ENCODE results near the gene CRIM1.
A peak's percentile ranks its signal among the peaks of the same experiment; 100 is the strongest.

The CRIM1 gene

DNA sequence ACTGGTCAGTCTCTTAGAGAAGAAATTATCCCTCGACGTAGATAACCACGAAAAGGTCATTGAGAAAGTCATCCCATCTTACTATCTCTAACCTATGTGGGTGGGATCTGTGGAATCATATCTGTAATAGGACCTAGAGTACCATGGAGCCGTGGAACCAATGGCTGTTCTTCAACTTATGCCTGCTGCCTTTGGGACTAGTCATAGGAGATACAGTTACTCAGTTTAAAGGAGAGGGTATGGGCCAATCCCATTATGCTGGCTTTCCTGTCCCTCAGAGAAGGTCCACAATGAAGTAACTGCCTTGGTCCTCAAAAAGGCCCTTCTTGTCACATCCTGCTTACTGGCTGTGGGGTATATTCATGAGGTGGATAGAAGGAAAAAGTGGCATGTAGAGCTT is 164.9 kb downstream of the CRIM1 start:
- DNase-seq (ENCODE audit: low read depth), result no peak

GRCh38 chr2:36523153-36523552 is 167.6 kb downstream of the CRIM1 start:
- DNase-seq (ENCODE audit: low read depth), result no peak

GRCh38 chr2:36525245-36525644 is 169.7 kb downstream of the CRIM1 start:
- DNase-seq (ENCODE audit: low read depth), result no peak

DNA sequence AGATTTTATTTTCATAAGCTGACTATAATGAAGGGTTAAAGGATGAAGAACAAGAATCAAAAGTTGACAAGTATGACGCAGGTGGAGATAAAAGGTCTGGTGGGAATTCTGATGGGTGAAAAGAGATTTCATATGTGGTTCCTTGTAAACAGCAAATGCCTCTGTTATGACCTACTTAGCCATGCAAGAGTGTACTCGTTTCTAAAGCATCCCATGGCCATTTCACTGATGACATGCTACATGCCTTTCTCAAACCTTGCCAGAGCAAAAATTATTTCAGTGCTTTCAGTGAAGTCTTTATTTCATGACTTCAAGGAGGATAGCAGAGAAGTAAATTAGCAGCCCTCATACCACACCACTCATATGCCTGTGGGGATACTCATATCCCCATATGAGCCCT is 170.6 kb downstream of the CRIM1 start:
- DNase-seq (ENCODE audit: low read depth), result no peak

DNA sequence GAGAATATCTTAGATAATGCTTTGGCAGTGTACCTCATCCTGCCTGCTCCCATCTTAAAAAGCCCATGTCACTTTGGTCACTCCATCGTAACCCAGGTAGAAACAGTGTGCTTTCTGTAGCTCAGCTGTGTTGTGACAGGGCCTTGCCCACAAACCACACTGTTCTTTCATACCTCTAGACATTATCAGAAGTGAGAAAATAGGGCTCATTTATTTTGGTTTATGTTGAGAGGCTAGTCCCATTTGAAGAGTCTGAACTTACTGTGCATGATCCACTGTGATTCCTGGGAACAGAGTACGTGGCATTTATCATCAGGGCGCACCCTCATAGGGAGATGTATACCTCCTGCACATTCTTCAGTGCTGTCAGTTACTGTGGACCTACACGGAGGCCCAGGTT is 172.7 kb downstream of the CRIM1 start:
- DNase-seq (ENCODE audit: low read depth), result no peak

GRCh38 chr2:36528766-36529392 is 173.3 kb downstream of the CRIM1 start:
- DNase-seq (ENCODE audit: low read depth), result no peak

- DNase-seq (ENCODE audit: low read depth), result peak; percentile 59
These were observed 174.8 kb downstream of the CRIM1 start for GRCh38 chr2:36530178-36530982.

DNA sequence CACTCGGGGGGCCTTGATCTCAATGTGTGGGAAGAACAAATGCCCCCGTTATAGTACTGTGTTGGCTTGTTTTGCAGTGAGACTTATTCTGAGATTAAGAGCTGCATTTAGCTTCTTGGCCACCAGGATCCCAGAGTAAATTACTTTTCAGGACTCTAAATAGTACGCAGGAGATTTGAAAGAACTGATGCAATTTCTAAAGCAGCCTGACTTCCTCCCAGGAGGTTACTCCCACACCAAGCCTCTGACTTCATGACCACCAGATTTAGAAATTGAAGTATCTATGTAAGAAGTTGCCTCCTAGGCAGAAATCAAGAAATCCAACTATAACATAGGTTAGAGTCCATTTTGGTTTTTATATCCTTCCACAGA is 175.4 kb downstream of the CRIM1 start:
- DNase-seq (ENCODE audit: low read depth), result no peak

DNA sequence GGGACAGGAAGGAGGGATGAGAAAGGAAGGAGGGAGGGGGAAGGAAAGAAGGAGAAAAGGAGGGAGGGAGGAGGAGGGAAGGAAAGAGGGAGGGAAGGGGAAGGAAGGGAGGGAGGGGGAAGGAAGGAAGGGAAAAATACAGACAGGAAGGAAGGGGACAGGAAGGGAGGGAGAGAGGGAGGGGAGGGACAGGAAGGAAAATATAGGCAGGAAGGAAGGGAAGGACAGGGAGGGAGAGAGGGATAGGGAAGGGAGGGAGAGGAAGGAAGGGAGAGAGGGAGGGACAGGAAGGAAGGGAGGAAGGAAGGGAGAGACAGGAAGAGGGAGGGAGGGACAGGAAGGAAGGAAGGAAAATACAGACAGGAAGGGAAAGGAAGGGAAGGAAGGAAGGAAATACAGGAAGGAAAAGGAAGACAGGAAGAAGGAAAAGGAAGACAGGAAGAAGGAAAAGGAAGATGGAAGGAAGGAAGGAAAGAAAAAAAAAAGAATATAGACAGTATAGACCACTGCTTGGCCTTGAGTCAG is 178.8 kb downstream of the CRIM1 start:
- DNase-seq (ENCODE audit: low read depth), result no peak

DNA sequence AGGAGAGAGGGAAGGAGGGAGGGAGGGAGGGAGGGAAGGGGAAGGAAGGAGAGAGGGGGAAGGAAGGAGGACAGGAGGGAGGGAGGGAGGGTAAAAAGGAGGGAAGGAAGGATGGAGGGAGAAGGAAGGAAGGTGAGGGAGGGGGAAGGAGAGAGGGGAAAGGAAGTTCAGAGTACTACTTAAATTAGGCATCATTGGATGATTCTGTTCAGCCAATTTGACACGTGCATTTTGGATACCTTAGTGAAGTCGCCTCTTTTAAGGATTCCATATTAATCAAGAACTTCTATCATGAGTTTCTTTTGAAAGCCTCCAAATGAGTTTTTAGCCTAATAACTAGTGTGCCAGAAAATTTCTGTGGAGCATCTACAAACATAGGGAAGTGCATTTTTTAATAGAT is 179.5 kb downstream of the CRIM1 start:
- DNase-seq (ENCODE audit: low read depth), result no peak

- no peak for DNase-seq (ENCODE audit: low read depth)
These were observed 181.2 kb downstream of the CRIM1 start for GRCh38 chr2:36536776-36537175.

DNA sequence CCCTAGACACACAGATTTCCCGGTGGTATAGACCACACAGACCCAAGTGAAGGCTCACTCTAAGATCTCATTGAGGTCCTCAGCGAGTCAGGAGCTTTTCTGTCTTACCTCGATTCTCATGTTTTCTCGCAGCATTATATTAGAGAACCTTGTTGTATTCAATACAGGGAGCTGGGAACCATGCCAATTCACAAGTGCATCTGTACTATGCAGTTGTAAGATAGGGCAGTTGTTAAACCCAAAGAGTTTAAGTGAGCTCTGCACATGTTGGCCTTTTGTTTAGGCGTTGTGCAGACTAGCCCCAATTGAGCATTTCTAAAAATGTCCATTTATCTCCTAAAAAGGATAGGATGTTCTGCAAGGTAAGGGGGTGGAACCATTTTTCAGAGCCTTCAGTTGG is 182.8 kb downstream of the CRIM1 start:
- peak; percentile 35 for DNase-seq (ENCODE audit: low read depth)

- peak; percentile 75 for DNase-seq (ENCODE audit: low read depth)
These were observed 184.1 kb downstream of the CRIM1 start for GRCh38 chr2:36539631-36540030.

- DNase-seq (ENCODE audit: low read depth), result no peak
These were observed 185.6 kb downstream of the CRIM1 start for GRCh38 chr2:36540986-36541754.

- DNase-seq (ENCODE audit: low read depth), result peak; percentile 67
These were observed 186.5 kb downstream of the CRIM1 start for GRCh38 chr2:36541891-36542595.

- peak; percentile 37 for DNase-seq (ENCODE audit: low read depth)
These were observed 189.2 kb downstream of the CRIM1 start for GRCh38 chr2:36544638-36545338.

GRCh38 chr2:36545871-36546416 is 190.4 kb downstream of the CRIM1 start:
- DNase-seq (ENCODE audit: low read depth), result peak; percentile 33

GRCh38 chr2:36547906-36548305 is 192.3 kb downstream of the CRIM1 start:
- no peak for DNase-seq (ENCODE audit: low read depth)

DNA sequence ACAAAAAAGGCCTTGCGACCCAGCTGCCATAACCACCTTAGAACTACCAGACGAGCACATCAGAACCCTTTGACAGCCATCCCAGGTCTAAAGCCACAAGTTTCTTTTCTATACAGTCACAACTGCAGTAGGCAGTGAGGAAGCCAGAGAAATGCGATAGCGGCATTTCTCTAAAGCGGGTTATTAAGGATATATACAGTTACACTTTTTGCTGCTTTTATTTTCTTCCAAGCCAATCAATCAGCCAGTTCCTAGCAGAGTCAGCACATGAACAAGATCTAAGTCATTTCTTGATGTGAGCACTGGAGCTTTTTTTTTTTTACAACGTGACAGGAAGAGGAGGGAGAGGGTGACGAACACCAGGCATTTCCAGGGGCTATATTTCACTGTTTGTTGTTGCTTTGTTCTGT is 193.6 kb downstream of the CRIM1 start:
- peak; percentile 76 for DNase-seq (ENCODE audit: low read depth)

DNA sequence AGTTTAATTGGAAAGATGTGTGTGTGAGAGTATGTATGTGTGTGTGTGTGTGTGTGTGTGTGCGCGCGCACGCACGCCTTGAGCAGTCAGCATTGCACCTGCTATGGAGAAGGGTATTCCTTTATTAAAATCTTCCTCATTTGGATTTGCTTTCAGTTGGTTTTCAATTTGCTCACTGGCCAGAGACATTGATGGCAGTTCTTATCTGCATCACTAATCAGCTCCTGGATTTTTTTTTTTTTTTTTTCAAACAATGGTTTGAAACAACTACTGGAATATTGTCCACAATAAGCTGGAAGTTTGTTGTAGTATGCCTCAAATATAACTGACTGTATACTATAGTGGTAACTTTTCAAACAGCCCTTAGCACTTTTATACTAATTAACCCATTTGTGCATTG is 194.4 kb downstream of the CRIM1 start:
- DNase-seq (ENCODE audit: low read depth), result no peak

DNA sequence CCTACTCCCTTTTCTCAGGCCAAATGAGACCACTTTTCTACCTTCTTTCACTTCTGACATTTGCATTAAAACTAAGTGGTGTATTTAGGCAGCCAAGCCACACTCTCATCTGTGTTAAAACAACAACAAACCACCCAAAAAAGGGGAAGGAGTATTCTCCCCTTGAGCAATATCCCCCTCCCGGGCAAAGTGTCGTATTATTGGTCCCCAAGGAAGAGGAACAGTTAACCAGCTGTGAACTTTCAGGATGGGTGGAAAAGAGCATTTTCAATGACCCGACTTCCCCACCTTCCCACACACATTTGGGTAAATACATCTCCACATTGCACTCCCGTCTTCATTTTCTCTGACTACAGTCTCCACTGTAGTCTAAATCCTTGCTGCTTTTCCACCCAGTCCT is 198.1 kb downstream of the CRIM1 start:
- no peak for DNase-seq (ENCODE audit: low read depth)
